GM23338 (cell line): ENCODE data around the gene ADSS1.
"Not testable (repeated sequence)": the region's sequence is repeated elsewhere in the genome, so short reads cannot be mapped to it uniquely, and the experiment has no call there.

Experiments used
- CTCF ChIP-seq, 2 experiments: fragments of 200-600 bp in 1 of 2; sonication (generic) in 1 of 2; conservative IDR thresholded peaks; 2 replicates each; pipeline versions ENCODE4 v1.5.1 to v1.6.1; 2016 to 2017; ENCODE audit warnings: antibody characterized with exemption in 2 of 2, low read depth in 2 of 2, mild to moderate bottlenecking in 2 of 2, moderate library complexity in 1 of 2
- EZH2 ChIP-seq: fragments of 200-600 bp; sonication (generic); IDR thresholded peaks from one replicate; pipeline ENCODE4 v1.8.0; 2017; ENCODE audit warnings: antibody characterized with exemption, mild to moderate bottlenecking, low read depth; ENCODE audit not compliant: unreplicated experiment
- EZH2phosphoT487 ChIP-seq: fragments of 200-600 bp; sonication (generic); IDR thresholded peaks from one replicate; pipeline ENCODE4 v1.8.1; 2018; ENCODE audit warnings: antibody characterized with exemption; ENCODE audit not compliant: unreplicated experiment
- POLR2AphosphoS5 ChIP-seq: IDR thresholded peaks from 2 replicates; pipeline ENCODE4 v1.6.1; 2016; ENCODE audit warnings: antibody characterized with exemption, low read depth

- TF ChIP-seq POLR2AphosphoS5; CTCF (conservative IDR thresholded peaks at IDR 0.05; ENCODE audit: low read depth in 2 of 2); EZH2; EZH2phosphoT487: not testable (repeated sequence)
Measured at GRCh38 chr14:104750753-104751057, 26.7 kb downstream of the ADSS1 start.
